Left kidney (tissue), 8 donors: ENCODE results near the gene PAX2. TPM values are rescaled to one million over a fixed set of nuclear protein-coding genes. Genes with fewer than 3 reads are reported as not detected.
"Not testable (repeated sequence)": the region's sequence is repeated elsewhere in the genome, so short reads cannot be mapped to it uniquely, and the experiment has no call there.

Experiments
- DNase-seq: peaks from one replicate; pipeline ENCODE4 v3.0.0-alpha.2; 2013
- long read RNA-seq, 8 donors: transcript quantifications; one replicate each; lab custom pipeline, GENCODE V29; 2026
- polyA plus RNA-seq: library from polyadenylated mRNA; unstranded; fragments of 120-200 nt; gene quantifications from one replicate; pipeline ENCODE4 v1.2.1, GENCODE V29; 2013; ENCODE audit not compliant: insufficient read length

PAX2 gene
- polyA plus RNA-seq: 235 TPM
- long read RNA-seq, donor 1, full-length matches to known transcripts: 6 of 145 reads
- long read RNA-seq, donor 1, partial matches to known transcripts: 139 of 145 reads
- long read RNA-seq, donor 1, other reads (novel, unspliced or antisense): 0 of 145 reads
- long read RNA-seq, donor 2, full-length matches to known transcripts: 7 of 25 reads
- long read RNA-seq, donor 2, partial matches to known transcripts: 18 of 25 reads
- long read RNA-seq, donor 2, other reads (novel, unspliced or antisense): 0 of 25 reads
- long read RNA-seq, donor 3, full-length matches to known transcripts: 3 of 14 reads
- long read RNA-seq, donor 3, partial matches to known transcripts: 11 of 14 reads
- long read RNA-seq, donor 3, other reads (novel, unspliced or antisense): 0 of 14 reads
- long read RNA-seq, donor 4: 0 reads
- long read RNA-seq, donor 5, full-length matches to known transcripts: 10 of 10 reads
- long read RNA-seq, donor 5, partial matches to known transcripts: 0 of 10 reads
- long read RNA-seq, donor 5, other reads (novel, unspliced or antisense): 0 of 10 reads
- long read RNA-seq, donor 6: 0 reads
- long read RNA-seq, donor 7, full-length matches to known transcripts: 4 of 45 reads
- long read RNA-seq, donor 7, partial matches to known transcripts: 41 of 45 reads
- long read RNA-seq, donor 7, other reads (novel, unspliced or antisense): 0 of 45 reads
- long read RNA-seq, donor 8, full-length matches to known transcripts: 1 of 6 reads
- long read RNA-seq, donor 8, partial matches to known transcripts: 5 of 6 reads
- long read RNA-seq, donor 8, other reads (novel, unspliced or antisense): 0 of 6 reads

- peak; percentile 94 for DNase-seq
These were observed at the start of gene PAX2 for GRCh38 chr10:100744987-100745881. Gene PAX2, plus strand, starts transcription at chr10:100745582. Its CDS starts 679 bp downstream, at chr10:100746261.

- no peak for DNase-seq
These were observed 48.9 kb upstream of the PAX2 start for GRCh38 chr10:100696477-100696901.

- DNase-seq: no peak
These were observed 48.3 kb upstream of the PAX2 start for GRCh38 chr10:100697070-100697469.

- DNase-seq: no peak
These were observed 47.8 kb upstream of the PAX2 start for GRCh38 chr10:100697631-100698030.

- not testable (repeated sequence) for DNase-seq
These were observed 43.7 kb upstream of the PAX2 start for GRCh38 chr10:100701704-100702103.

GRCh38 chr10:100705139-100705538 lies 40.2 kb upstream of the PAX2 start:
- DNase-seq: no peak

GRCh38 chr10:100707261-100707848 lies 38.0 kb upstream of the PAX2 start:
- DNase-seq: no peak

GRCh38 chr10:100709146-100710082 lies 36.0 kb upstream of the PAX2 start:
- no peak for DNase-seq

GRCh38 chr10:100710151-100710871 lies 35.1 kb upstream of the PAX2 start:
- no peak for DNase-seq

- DNase-seq: no peak
These were observed 32.1 kb upstream of the PAX2 start for GRCh38 chr10:100713049-100713858.

GRCh38 chr10:100713859-100714565 lies 31.4 kb upstream of the PAX2 start:
- no peak for DNase-seq

- no peak for DNase-seq
These were observed 30.8 kb upstream of the PAX2 start for GRCh38 chr10:100714566-100714950.

GRCh38 chr10:100715101-100715444 lies 30.3 kb upstream of the PAX2 start:
- no peak for DNase-seq

GRCh38 chr10:100715445-100716385 lies 29.7 kb upstream of the PAX2 start:
- DNase-seq: no peak

- no peak for DNase-seq
These were observed 28.2 kb upstream of the PAX2 start for GRCh38 chr10:100717166-100717565.

- DNase-seq: no peak
These were observed 27.1 kb upstream of the PAX2 start for GRCh38 chr10:100718197-100718742.

GRCh38 chr10:100723180-100723579 lies 22.2 kb upstream of the PAX2 start:
- no peak for DNase-seq
